Gastrocnemius medialis (tissue), 4 donors: Measurements from ENCODE around the gene C9orf72. TPM values are rescaled to one million over a fixed set of nuclear protein-coding genes. Genes with fewer than 3 reads are reported as not detected.
A peak's percentile ranks its signal among the peaks of the same experiment; 100 is the strongest.

Experiments used
- ATAC-seq, 2 donors: fragments of 150-250 bp; one replicate each; pipeline ENCODE4 v1.9.1; 2016
- DNase-seq, 2 donors: peaks; one replicate each; pipeline ENCODE4 v3.0.0-alpha.2; 2019
- H3K27ac ChIP-seq, 4 donors: fragments of 200-600 bp; sonication (generic); 1 replicate in 1 of 4; 2 replicates in 3 of 4; pipeline ENCODE4 v1.5.1; 2016 to 2018; ENCODE audit warnings: mild to moderate bottlenecking in 2 of 4, moderate library complexity in 1 of 4
- H3K27me3 ChIP-seq, 3 donors: fragments of 200-600 bp; sonication (generic) in 2 of 3; 1 replicate in 1 of 3; 2 replicates in 2 of 3; pipeline versions ENCODE4 v1.5.1 to v1.6.0; 2016 to 2019; ENCODE audit warnings: mild to moderate bottlenecking in 1 of 3, moderate library complexity in 1 of 3
- H3K36me3 ChIP-seq, 2 donors: fragments of 200-600 bp; sonication (generic) in 1 of 2; one replicate each; pipeline ENCODE4 v1.5.1; 2017 to 2018
- H3K4me1 ChIP-seq, 2 donors: fragments of 200-600 bp; sonication (generic) in 1 of 2; one replicate each; pipeline ENCODE4 v1.5.1; 2016 to 2017; ENCODE audit warnings: mild to moderate bottlenecking in 2 of 2
- H3K4me3 ChIP-seq, 4 donors: fragments of 200-600 bp; sonication (generic) in 3 of 4; 1 replicate in 1 of 4; 2 replicates in 3 of 4; pipeline ENCODE4 v1.5.1; 2016 to 2019; ENCODE audit warnings: mild to moderate bottlenecking in 2 of 4
- H3K9me3 ChIP-seq, 3 donors: fragments of 200-600 bp; sonication (generic) in 2 of 3; 1 replicate in 1 of 3; 2 replicates in 2 of 3; pipeline ENCODE4 v1.5.1; 2016 to 2019
- CTCF ChIP-seq, 5 experiments: fragments of 450-650 bp in 3 of 5; fragments of 200-600 bp in 2 of 5; sonication (generic) in 2 of 5; IDR thresholded peaks in 4 of 5; conservative IDR thresholded peaks in 1 of 5; 1 replicate in 4 of 5; 2 replicates in 1 of 5; pipeline ENCODE4 v1.5.1; 2016 to 2019; ENCODE audit warnings: antibody characterized with exemption in 5 of 5, mild to moderate bottlenecking in 3 of 5, moderate library complexity in 3 of 5
- POLR2A ChIP-seq, 2 donors: fragments of 450-650 bp; IDR thresholded peaks; one replicate each; pipeline ENCODE4 v1.6.1; 2017; ENCODE audit warnings: antibody characterized with exemption in 2 of 2, mild to moderate bottlenecking in 2 of 2, moderate library complexity in 2 of 2
- in situ Hi-C, 4 donors: fragments of 200-750 bp; cut with MboI; loops; one replicate each; pipeline versions ENCODE4 v1.15.0 to v1.8.0; 2017; ENCODE audit warnings: low sequenced_read_pairs in 4 of 4
- intact Hi-C: fragments of 100-400 bp; cut with DNase I; formaldehyde crosslinking; loops from one replicate; pipeline ENCODE4 v1.15.1; 2023; ENCODE audit warnings: low total_unique reads
- total RNA-seq, 4 donors: library from RNA; depleted of rRNA; stranded (reverse); fragments of >200 nt; gene quantifications; one replicate each; pipeline versions ENCODE4 v1.1.0 to v1.2.3, GENCODE V29; 2016

Gene C9orf72
- total RNA-seq, 4 donors from 2014 or later = 14.8 to 43.4 (median 19.4) TPM

DNA sequence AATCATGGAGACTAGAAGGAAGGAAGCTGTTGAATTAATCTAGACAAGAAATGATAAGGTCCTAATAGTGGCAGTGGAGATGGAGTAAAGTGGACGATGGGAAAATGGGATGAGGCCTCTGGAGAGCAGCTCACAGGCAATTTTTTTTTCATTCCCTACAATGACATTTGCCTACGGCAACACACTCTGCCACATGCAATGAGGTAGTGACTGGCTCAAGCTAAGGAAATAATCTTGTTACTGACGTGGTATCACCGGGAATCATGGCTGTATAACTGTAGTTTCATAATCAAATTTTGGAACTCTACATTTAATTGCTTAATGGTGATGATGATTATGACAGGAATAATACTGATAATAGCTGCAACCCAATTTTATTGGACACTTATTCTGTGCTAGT lies 31.5 kb downstream of the C9orf72 start:
- TF ChIP-seq CTCF (IDR thresholded peaks at IDR 0.05 in 4 of 5, conservative IDR thresholded peaks at IDR 0.05 in 1 of 5) (no peak), POLR2A (IDR thresholded peaks at IDR 0.05) (no peak)
- DNase-seq (no peak), ATAC-seq (no peak)
- Histone ChIP-seq H3K27ac (peak overlapping the region; percentile 86 to 92 (median 90)), H3K36me3 (no peaks in the 10 kb centered on the region), H3K4me1 (peaks cover 61 to 63% of the 10 kb centered on the region in 2 donors), H3K27me3 (no peaks in the 10 kb centered on the region), H3K4me3 (no peak overlapping the region), H3K9me3 (no peaks in the 10 kb centered on the region)
- in situ Hi-C loops (loop anchor here in 1 of 4 donors (10.0 kb wide), 1 partner anchor 167 kb away; no protein-coding TSS in a partner anchor), intact Hi-C loops (loop anchor here (10.0 kb wide), 1 partner anchor 507 kb away; no protein-coding TSS in a partner anchor)

- DNase-seq (no peak), ATAC-seq (no peak)
- intact Hi-C loops = loop anchor here (10.0 kb wide), 1 partner anchor 506 kb away; no protein-coding TSS in a partner anchor
- no peaks in the 10 kb centered on the region for H3K9me3 ChIP-seq
- no peak overlapping the region for H3K4me3 ChIP-seq
- H3K27me3 ChIP-seq = no peaks in the 10 kb centered on the region
- in situ Hi-C loops = loop anchor here in 1 of 4 donors (10.0 kb wide), 1 partner anchor 166 kb away; no protein-coding TSS in a partner anchor
- peaks cover 59 to 70% of the 10 kb centered on the region in 2 donors for H3K4me1 ChIP-seq
- H3K36me3 ChIP-seq = no peaks in the 10 kb centered on the region
- H3K27ac ChIP-seq = peak overlapping the region; percentile 86 to 92 (median 90)
- no peak for TF ChIP-seq POLR2A (IDR thresholded peaks at IDR 0.05)
- no peak for TF ChIP-seq CTCF (IDR thresholded peaks at IDR 0.05 in 4 of 5, conservative IDR thresholded peaks at IDR 0.05 in 1 of 5)
Observed at GRCh38 chr9:27540502-27540901, 32.8 kb downstream of the C9orf72 start.

GRCh38 chr9:27539479-27540441 lies 33.5 kb downstream of the C9orf72 start:
- ATAC-seq = peak; percentile 86 to 87
- Histone ChIP-seq H3K27ac (peak overlapping the region; percentile 86 to 92 (median 90)), H3K27me3 (no peaks in the 10 kb centered on the region), H3K9me3 (no peaks in the 10 kb centered on the region), H3K4me3 (peak overlapping the region in 1 of 4 donors; percentile 11), H3K4me1 (peaks cover 53 to 70% of the 10 kb centered on the region in 2 donors), H3K36me3 (no peaks in the 10 kb centered on the region)
- TF ChIP-seq POLR2A (IDR thresholded peaks at IDR 0.05) = no peak
- TF ChIP-seq CTCF (IDR thresholded peaks at IDR 0.05 in 4 of 5, conservative IDR thresholded peaks at IDR 0.05 in 1 of 5) = no peak
- peak; percentile 56 to 77 for DNase-seq
- in situ Hi-C loops = loop anchor here in 2 of 4 donors (10.0 kb wide), 2 partner anchors 75 to 165 kb away; no protein-coding TSS in a partner anchor
- intact Hi-C loops = loop anchor here (2.0 to 10.0 kb wide), 2 partner anchors 33 to 505 kb away; partner anchors contain the start of gene C9orf72

DNA sequence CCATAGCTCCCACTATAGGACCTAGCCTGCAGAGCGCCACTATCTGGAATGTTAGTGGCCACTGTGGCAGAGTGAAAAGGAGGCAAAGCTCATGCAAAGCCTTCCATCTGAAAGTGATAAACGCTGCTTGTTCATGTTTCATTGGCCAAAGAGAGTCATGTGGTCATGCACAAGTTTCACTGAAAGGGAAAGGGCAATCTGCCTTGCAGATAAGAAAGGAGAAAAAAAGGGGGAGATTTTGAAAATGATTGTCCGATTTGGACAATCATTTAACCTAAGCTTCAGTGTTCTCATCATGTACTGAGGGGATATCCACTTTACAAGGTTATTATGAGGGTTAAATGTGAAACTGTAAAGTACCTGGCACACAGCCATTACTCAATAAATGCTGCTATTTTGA lies 34.6 kb downstream of the C9orf72 start:
- intact Hi-C loops (loop anchor here (2.0 kb wide), 1 partner anchor 34 kb away; the partner anchor contains the start of gene C9orf72), in situ Hi-C loops (loop anchor here in 1 of 4 donors (10.0 kb wide), 1 partner anchor 74 kb away; no protein-coding TSS in a partner anchor)
- peaks cover 64 to 70% of the 10 kb centered on the region in 2 donors for H3K4me1 ChIP-seq
- ATAC-seq = no peak
- no peaks in the 10 kb centered on the region for H3K27me3 ChIP-seq
- no peak for DNase-seq
- H3K27ac ChIP-seq = peak overlapping the region; percentile 86 to 92 (median 90)
- no peaks in the 10 kb centered on the region for H3K36me3 ChIP-seq
- H3K9me3 ChIP-seq = no peaks in the 10 kb centered on the region
- H3K4me3 ChIP-seq = no peak overlapping the region
- TF ChIP-seq POLR2A (IDR thresholded peaks at IDR 0.05) = no peak
- no peak for TF ChIP-seq CTCF (IDR thresholded peaks at IDR 0.05 in 4 of 5, conservative IDR thresholded peaks at IDR 0.05 in 1 of 5)
